Kidney tubule cell (primary cell): Measurements from ENCODE around the gene PTK7.
"Not testable (repeated sequence)": the region's sequence is repeated elsewhere in the genome, so short reads cannot be mapped to it uniquely, and the experiment has no call there.

Source experiments
- DNase-seq: peaks from one replicate; pipeline ENCODE4 v3.0.0-alpha.2; 2018; ENCODE audit warnings: low spot score

Gene PTK7

DNA sequence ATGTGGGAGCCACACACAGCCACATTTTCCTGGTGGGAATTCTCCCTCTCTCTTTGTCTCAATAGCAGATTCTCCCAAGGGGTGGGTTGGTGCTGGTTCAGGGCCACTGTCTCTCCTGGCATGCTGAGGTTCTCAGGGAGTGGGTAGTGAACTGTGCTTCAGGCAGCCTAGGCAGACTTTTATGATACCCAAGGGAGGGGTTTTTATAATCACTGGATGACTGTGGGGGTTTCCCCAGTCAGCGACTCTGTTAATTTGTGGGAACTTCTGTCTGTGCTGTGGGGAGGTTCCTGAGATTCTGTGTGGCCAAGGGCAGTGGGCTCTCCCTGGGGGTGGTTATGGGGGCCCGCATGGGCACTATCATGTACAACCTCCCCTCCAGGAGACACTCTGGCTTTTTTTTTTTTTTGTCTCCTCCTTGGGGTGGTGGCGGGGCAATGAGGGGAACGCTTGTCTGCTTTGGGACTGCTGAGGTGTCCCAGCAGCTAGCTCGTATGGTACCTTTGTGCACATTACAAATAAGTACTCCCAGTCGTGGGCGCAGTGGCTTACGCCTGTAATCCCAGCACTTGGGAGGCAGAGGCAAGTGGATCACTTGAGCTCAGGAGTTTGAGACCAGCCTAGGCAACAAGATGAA, 10.0 kb downstream of the PTK7 start:
- DNase-seq: no peak

DNA sequence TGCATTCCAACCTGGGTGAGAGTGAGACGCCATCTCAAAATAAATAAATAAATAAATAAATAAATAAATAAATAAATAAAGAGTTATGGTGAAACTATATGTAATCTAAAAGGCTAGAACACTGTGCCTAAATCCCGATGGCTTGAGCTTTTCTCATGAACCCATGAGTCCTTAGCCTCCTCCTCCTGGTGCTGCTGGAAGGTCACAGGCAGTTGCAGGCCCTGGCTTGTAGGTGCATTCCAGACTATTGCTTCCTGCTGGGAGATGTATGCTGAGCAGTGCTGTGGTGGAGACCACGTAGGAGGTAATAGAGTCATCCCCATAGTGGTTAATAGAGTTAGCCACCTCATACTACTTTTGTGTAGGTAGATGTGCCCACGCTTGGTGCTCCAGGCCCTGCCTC, 12.5 kb downstream of the PTK7 start:
- DNase-seq: peak; percentile 67

DNA sequence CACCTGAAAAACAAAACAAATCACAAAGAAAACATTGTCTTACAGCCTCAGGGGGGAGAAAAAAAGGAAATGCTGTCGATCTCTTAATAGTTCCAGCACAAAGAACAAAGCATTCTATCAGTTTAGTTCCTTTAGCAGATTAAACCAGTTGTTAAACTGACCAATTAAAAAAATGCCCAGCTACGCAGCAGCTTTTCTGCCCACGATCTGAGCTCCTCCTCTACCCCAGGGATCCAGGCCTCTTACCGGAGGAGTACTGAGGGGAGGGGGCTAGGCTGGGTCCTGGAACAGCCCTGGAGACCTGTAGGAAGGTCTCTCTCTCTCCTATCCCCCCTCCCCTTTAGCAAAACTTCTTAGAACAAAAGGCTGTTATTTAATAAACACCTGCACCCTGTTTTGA, 13.4 kb downstream of the PTK7 start:
- DNase-seq: no peak

DNA sequence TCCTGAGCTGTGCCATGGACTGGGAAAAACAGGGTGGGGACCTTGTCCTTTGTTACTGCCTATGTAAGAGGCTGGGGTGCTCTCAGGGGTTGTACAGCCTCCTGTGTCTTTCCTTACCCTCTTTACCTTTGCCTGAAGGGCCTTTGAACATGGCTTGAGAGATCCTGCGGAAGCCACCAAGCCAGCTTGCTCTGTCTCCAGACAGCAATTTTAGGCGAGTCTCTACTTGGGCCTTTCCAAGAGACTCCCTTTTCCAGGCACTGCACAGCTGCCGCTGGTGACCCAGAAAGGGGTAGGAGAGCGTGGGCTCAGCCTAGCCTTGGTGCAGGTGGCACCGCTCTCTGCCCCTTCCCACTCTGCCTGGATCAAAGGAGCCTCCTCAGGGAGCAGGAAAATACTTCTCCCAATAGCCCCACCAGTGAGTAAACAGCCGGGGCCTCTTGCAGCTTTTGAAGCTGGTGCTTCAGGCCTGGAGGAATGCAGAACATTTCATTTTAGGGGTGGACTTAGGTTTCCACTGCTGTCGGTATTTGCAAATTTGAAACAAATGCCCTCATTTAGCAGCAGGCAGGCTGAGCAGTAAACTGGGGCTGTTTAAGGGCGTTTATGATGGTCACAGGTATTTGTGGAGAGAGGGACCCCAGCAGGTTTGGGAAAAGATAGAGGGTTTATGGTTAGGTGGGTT, 13.9 kb downstream of the PTK7 start:
- no peak for DNase-seq

DNA sequence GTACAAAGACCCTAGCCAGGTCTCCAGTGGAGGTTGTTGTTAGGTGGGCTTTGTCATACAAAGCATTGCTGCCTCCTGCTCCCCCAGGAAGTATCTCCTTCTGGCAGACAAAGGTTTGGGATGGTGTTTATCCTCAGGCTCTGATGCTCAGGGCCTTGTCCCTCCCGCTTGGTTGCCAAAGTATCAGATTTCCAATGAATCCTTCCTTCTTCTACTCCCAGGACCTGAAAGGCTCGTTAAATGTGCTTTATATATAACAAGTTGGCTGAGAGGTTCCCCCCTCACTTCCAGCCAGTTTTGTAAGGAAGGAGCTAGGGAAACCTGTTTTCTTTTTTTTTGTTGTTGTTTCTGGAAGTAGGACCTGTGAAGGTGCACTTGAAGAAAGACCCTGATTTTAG, 14.4 kb downstream of the PTK7 start:
- DNase-seq: no peak

DNA sequence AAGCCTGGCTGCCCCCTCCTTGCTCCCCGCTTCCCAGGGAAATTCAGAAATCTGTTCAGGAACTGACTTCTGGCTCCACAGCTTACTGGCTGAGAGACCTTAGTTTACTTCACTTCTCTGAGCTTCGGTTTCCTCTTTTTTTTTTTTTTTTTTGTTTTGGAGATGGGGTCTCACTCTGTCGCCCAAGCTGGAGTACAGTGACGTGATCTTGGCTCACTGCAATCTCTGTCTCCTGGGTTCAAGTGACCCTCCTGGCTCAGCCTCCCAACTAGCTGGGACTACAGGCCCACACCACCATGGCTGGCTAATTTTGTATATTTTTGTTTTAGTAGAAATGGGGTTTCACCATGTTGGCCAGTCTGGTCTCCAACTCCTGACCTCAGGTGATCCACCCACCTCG, 14.9 kb downstream of the PTK7 start:
- DNase-seq: no peak

DNA sequence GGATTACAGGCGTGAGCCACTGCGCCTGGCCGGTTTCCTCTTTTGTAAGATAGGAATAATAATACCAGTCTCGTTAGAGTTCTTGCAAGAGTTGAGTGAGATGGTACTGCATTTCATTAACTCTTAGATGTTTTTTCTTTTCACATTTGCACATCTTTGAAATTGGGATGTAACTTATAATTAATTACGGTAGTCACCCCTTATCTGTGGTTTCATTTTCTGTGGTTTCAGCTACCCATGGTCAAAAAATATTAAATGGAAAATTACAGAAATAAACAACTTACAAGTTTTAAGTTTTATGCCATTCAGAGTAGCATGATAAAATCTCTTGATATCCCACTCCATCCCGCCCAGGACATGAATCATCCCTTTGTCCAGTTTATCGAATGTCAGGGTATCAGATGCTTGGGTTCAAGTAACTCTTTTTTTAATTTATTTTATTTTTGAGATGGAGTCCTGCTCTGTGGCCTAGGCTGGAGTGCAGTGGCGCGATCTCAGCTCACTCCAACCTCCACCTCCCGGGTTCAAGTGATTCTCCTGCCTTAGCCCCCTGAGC, 15.4 kb downstream of the PTK7 start:
- DNase-seq: no peak

DNA sequence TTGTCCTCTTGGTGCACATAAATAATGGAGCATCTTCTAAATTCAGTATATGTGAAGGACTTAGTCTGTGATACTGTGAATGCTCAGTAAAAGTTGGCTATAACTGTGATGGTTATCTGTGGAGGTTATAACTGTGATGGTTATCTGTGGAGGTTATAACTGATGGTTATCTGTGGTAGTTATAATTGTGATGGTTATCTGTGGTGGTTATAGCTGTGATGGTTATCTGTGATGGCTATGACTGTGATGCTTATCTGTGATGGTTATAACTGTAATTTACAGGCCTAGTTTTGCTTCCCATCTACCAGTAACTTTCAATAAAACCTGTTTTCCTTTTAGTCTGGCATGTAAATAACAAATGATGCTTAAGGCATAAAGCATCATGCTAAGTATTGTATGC, 16.5 kb downstream of the PTK7 start:
- DNase-seq: no peak

DNA sequence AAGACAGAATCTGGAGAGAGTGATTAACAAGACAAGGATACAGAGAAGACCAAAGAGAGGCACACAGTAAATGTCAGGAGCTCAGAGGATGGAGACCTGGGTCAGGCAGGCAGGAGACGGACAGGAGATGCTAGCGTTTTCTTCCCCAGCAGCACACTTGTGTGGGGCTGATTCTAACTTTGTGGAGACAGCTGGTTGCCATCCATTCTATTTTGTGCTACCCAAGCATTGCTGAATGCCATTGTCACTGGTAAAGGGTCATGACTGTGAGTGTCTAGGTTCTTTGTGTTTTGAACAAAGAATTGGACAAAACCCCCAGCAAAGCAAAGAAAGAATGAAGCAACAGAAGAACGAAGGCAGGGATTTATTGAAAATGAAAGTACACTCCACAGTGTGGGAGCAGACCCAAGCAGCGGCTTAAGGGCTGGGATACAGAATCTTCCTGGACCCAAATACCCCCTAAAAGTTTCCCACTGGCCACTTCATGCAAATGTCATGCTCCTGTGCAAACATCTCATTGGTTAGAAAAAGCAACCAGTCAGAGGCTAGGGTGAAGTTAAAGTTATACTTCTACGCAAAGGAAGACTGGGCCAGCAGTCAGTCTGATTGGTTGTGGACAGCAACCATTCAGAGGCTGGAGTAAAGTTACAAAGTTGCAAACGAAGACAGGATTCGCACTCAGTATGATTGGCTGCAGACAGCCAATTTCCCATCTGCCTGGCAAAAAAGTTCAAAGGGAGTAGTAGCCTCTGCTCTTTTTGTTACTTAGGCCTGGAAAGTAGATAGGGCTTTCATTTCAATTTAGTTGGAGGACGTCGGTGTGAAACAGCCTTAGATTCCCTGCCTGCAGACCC, 17.5 kb downstream of the PTK7 start:
- DNase-seq: peak; percentile 75

DNA sequence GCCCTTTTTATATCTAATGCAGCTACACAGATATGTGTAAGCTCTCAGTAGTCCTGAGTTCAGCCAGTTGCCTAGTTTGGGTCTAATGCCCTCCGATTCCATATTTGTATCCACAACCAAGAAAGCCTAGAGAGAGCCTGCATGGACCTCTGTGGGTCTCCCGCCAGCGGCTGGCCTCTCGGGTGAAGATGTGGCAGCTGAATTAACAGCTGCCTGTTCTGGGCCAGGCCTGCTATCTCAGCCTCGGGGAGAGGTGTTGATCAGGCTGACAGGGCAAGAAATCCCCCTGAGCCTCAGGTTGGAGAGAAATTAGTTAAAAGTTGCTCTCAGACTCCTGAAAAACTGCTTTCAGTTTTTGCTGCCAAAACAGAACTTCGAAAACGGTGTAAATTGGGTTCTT, 19.8 kb downstream of the PTK7 start:
- DNase-seq: no peak

DNA sequence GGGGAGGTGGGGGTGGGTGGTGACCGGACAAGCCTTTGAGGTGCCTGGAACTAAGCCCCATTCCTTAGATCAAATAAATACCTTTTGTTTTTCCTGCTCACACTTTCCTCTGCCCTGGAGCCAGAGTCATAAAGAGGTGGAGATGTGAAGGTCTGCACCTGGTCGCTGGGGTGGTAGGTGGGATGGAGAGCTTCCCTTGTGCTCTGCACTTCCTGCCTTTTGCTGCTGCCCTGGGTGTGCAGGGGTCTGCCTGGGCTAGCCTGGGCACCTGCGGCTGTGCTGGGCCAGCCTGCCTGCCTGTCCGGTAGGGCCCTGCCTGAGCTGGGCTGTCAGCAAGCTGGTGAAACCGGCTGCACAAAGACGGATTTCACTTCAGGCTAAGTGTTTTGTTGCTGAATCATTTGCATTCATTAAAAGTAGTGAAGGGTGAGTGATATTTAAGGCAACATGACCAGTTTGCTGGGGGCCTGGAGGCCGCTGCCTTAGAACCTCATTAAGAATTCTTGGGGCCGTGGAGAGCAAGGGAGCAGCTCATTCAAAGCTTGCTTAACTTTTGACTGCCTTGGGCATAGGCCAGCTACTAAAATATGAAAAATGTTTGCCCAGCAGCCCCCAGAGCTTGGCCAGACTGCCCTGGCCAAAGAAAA, 20.5 kb downstream of the PTK7 start:
- DNase-seq: peak; percentile 92

DNA sequence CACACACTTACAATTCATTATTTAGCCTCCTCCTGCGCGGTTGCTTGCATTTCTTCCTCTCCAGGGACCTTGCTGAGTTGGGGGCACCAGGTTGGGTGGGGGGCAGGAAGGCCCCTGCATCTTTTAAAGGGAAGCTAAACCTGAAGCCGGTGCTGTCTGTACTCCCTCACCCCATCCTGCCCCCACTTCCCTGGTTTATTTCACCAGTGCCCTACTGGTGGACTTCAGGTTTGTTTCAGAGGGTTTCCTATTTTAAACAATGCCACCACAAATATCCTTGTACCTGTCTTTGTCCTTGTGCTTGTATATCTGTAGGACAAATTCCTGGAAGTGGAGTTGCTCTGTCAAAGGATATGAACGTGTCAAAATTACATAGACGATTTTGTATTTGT, 21.0 kb downstream of the PTK7 start:
- no peak for DNase-seq

DNA sequence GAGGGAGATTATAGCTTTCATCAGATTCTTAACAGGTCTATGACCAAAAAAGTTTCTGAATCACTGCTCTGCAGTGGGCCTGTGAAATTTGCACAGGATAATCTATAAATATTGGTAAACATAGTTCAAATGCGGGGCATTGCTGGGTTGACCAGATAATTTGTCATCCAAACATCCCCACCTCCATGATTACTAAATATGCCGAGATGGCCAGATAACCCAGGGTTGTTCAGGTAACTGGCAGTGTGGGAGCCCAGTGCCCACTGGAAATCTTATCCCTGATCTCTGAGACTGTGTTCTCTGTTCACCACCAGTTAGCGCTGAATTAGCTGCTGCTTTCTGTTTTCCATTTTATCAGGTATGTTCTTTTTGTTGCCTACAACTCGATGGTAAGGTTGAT, 21.4 kb downstream of the PTK7 start:
- no peak for DNase-seq

DNA sequence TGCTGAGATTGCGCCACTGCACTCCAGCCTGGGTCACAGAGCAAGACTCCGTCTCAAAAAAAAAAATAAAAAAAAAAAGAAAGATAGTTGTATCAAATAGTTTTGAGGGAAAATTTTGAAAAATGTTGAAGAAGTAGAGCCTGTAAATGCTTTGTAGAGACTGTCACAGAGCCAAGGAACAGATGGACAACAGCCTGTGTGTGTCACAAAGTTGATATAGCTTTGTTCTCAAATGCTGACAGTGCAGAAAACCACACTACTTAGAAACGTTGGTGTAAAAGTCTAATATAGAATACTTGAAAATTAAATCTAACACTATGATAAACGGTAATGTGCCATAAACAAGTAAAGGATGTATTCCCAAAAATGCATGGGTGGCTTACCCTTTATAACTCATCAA, 25.4 kb downstream of the PTK7 start:
- no peak for DNase-seq

DNA sequence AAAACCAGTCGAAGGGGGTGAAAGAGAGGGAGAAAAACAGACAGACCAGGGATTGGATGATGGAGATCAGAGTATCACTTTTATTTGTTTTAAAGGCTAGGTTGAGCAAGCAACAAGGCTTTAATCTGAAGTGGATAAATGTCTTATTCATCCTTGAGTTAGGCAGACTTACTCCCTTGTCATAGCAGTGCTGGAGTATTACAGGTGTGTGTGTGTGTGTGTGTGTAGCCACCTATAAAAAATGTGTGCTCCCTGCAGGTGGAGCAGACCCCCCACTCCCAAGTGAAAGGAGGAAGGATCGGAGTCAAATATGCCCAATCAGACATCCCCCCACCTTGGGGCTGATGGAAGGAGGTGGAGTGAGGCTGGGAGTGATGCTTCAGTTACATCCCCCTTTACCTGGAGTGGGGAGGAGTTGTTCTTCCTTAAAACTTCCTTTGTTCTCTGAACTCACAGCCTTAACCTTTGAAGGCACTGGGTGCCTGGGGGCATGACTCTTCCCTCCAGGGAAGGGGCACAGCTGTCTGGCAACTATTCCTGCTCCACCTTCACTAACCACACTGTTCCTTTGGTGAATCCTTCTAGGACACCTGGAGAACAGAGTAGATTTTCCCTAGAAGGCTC, 27.3 kb downstream of the PTK7 start:
- DNase-seq: no peak

DNA sequence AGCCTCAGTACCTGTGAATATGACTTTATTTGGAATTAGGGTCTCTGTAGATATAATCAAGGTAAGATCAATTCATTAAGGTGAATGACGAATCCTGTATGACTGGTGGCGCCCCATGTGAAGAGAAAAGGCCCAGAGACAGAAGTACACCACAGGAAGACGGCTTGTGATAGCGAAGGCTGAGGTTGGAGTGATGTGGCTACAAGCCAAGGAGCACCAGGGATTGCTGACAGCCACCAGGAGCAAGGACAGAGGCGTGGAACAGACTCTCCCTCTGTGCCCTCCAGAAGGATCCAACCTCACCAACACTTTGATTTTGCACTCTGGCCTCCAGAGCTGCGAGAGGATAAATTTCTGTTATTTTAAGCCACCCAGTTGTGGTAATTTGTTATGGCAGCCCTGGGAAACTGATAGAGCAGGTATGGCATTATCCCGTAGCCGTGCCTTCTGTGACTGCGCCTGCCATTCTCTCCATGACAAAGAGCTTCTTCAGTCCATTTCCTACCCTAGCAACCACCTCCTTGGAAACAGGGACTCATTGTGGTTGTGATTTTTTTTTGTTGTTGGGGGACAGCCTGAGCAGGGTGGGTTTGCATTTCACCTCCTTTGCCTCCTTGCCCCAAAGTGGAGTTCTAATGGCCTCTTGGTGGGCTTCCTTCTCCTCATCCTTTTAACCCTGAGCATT, 29.6 kb downstream of the PTK7 start:
- no peak for DNase-seq

DNA sequence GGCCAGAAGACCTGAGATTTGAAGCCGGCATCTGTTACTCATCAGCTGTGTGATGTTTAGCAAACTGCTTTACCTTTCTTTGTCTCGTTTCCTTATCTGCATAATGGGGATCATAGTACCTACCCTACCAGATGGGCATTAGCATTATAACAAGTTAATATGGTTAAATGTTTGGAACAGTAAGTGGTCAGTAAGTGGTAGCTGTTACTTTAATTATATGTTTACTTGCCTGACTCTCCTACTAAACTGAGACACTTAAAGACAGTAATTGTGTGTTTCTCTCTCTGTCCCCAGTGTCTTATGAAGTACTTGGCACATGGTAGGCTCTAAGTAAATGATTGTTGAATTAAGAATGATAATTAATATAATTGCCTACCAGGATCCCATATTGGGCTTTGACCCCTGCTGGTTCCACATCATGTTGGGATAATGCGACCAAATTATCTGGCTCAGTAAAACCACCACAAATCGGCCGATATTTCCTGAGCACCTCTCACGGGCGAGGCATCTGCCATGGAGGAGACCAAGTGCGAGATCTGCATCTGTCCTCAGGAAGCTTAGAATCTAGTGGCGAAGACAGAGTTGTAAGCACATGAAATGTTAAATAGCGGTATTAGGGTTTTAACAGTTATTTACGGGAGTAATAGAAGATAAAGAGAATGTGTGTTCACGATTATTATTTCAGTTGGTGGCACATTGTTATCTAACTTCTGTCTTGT, 31.4 kb downstream of the PTK7 start:
- DNase-seq: no peak

DNA sequence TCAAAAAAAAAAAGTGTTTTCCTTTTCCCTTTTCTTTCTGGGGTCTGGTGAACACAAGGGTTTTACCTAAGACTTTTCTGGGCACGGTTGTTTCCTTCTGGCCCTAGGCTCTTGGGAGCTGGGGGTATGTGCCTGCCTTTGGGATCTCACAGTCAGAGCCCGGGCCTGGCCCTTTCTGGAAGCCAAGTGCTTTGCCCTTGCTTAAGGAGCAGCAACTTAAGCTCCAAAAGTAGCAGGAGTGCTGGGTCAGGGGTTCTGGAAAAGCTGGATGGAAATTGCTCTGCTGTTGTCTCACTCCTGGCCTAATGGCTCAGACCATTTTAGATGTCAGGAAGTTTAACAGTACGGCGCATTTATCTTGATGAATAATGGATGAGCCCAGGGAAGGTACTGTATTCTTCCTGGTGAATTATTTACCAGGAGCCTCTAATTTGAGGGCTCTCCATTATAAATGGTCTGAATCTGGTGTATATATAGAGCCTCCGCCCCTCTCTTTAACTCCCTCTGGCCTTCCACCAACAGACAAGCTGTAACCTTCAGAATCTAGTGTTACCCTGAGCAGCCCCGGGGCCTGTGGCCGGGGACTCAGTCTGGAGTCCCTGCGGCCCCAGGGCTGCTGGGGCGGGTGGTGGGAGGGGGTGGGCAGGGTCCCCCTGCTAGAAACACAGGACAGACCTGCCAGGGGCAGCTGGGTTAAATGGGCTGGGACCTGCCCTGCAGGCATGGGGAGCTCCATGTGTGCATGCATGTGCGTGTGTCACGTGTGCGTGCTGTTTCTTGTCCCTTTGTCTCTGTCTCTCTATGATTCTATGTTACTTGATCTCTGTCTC, 37.5 kb downstream of the PTK7 start:
- peak; percentile 68 for DNase-seq

DNA sequence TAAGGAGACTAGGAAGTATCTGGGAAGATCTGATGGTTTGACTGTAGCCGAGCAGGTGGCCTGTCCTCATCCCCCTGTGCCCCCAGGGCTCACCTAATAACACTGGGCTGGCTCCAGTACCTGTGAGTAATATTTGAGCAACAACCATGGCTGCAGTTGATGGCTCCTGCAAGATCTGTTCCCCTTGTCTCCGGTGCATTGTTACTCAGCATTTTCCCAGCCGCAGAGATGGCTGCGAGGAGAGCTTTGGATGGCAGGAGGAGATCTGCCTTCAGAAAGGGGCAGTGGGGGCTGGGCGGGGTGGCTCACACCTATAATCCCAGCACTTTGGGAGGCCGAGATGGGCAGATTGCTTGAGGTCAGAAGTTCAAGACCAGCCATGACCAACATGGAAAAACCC, 39.3 kb downstream of the PTK7 start:
- DNase-seq: no peak

DNA sequence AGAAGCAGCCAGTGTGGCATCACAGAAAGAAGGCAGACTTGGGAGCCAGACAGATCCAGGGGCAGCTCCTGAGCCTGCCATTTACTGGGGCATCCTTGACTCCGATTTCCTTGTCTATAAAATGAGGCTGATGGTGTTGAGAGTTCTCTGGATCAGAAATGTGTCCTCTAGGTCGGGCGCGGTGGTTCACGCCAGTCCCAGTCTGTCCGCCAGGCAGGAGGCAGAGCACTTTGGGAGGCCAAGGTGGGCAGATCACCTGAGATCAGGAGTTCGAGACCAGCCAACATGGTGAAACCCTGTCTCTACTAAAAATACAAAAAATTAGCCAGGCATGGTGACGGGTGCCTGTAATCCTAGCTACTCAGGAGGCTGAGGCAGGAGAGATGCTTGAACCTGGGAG, 41.4 kb downstream of the PTK7 start:
- DNase-seq: not testable (repeated sequence)
